ENCODE data around the gene POC1A.

POC1A gene

GRCh38 chr3:52197499-52197841, 43.2 kb upstream of the POC1A start:
- no peak for TF ChIP-seq CTCF (IDR thresholded peaks at IDR 0.05; ENCODE audit: low read depth, low read length)
- peak overlapping the region; percentile 95 for H3K4me3 ChIP-seq (ENCODE audit: low read depth, low read length)

GRCh38 chr3:52196977-52197376, 42.8 kb upstream of the POC1A start:
- no peak overlapping the region for H3K4me3 ChIP-seq (ENCODE audit: low read depth, low read length)
- TF ChIP-seq CTCF (IDR thresholded peaks at IDR 0.05; ENCODE audit: low read depth, low read length), result no peak

GRCh38 chr3:52195823-52196331, 41.7 kb upstream of the POC1A start:
- TF ChIP-seq CTCF (IDR thresholded peaks at IDR 0.05; ENCODE audit: low read depth, low read length), result no peak
- no peak overlapping the region for H3K4me3 ChIP-seq (ENCODE audit: low read depth, low read length)

- TF ChIP-seq CTCF (IDR thresholded peaks at IDR 0.05; ENCODE audit: low read depth, low read length), result no peak
- H3K4me3 ChIP-seq (ENCODE audit: low read depth, low read length), result no peak overlapping the region
Observed at GRCh38 chr3:52195291-52195597, 41.0 kb upstream of the POC1A start.

GRCh38 chr3:52194485-52195290, 40.5 kb upstream of the POC1A start:
- H3K4me3 ChIP-seq (ENCODE audit: low read depth, low read length), result no peak overlapping the region
- no peak for TF ChIP-seq CTCF (IDR thresholded peaks at IDR 0.05; ENCODE audit: low read depth, low read length)

GRCh38 chr3:52193065-52193464, 38.8 kb upstream of the POC1A start:
- TF ChIP-seq CTCF (IDR thresholded peaks at IDR 0.05; ENCODE audit: low read depth, low read length), result no peak
- H3K4me3 ChIP-seq (ENCODE audit: low read depth, low read length), result no peak overlapping the region

GRCh38 chr3:52191663-52192062, 37.4 kb upstream of the POC1A start:
- no peak for TF ChIP-seq CTCF (IDR thresholded peaks at IDR 0.05; ENCODE audit: low read depth, low read length)
- no peak overlapping the region for H3K4me3 ChIP-seq (ENCODE audit: low read depth, low read length)

Measured in WI38 (cell line).